SU-DHL-6 (cell line): ENCODE results near the gene NAE1.

Experiments
- H2AFZ ChIP-seq: fragments of 200-600 bp; sonication (generic); 2 replicates; pipeline ENCODE4 v1.6.1; 2014; ENCODE audit warnings: low read depth, mild to moderate bottlenecking, moderate library complexity, mixed read lengths, antibody characterized with exemption, low read length; ENCODE audit not compliant: severe bottlenecking
- H3F3A ChIP-seq: fragments of 200-600 bp; shearing (Covaris generic); 2 replicates; pipeline ENCODE4 v1.6.0; 2016; ENCODE audit warnings: antibody characterized with exemption, mild to moderate bottlenecking; ENCODE audit not compliant: insufficient read depth
- H3K27ac ChIP-seq: fragments of 200-600 bp; sonication (generic); 2 replicates; pipeline ENCODE4 v1.5.1; 2016; ENCODE audit warnings: low read depth, mild to moderate bottlenecking, low read length, moderate library complexity, mixed read lengths
- H3K27me3 ChIP-seq: fragments of 200-600 bp; sonication (generic), shearing (Covaris generic); 2 replicates; pipeline ENCODE4 v1.6.0; 2014; ENCODE audit warnings: mild to moderate bottlenecking, low read length
- H3K36me3 ChIP-seq: fragments of 200-600 bp; sonication (generic); 2 replicates; pipeline ENCODE4 v1.6.1; 2014; ENCODE audit warnings: mild to moderate bottlenecking, low read length, mixed read lengths
- H3K4me2 ChIP-seq: fragments of 300-600, 200-600 bp; shearing (Covaris generic), sonication (generic); 2 replicates; pipeline ENCODE4 v1.6.0; 2014; ENCODE audit warnings: low read length, low read depth, mild to moderate bottlenecking; ENCODE audit not compliant: poor library complexity, severe bottlenecking
- H3K4me3 ChIP-seq: fragments of 200-600 bp; sonication (generic); 2 replicates; pipeline ENCODE4 v1.5.1; 2014; ENCODE audit warnings: antibody characterized with exemption, low read length, mild to moderate bottlenecking, mixed read lengths; ENCODE audit not compliant: insufficient read depth, poor library complexity, severe bottlenecking
- H3K79me2 ChIP-seq: fragments of 200-600 bp; sonication (generic); 2 replicates; pipeline ENCODE4 v1.6.1; 2014; ENCODE audit warnings: mild to moderate bottlenecking, low read length, moderate library complexity; ENCODE audit not compliant: insufficient read depth
- H3K9ac ChIP-seq: fragments of 200-600 bp; sonication (generic); 2 replicates; pipeline ENCODE4 v1.7.0; 2014; ENCODE audit warnings: mild to moderate bottlenecking, low read length
- H3K9me2 ChIP-seq: fragments of 200-600 bp; sonication (generic); replicated peaks from 2 replicates; pipeline ENCODE4 v1.6.1; 2014; ENCODE audit warnings: low read length; ENCODE audit not compliant: insufficient read depth
- H3K9me3 ChIP-seq: fragments of 200-600 bp; sonication (generic); 2 replicates; pipeline ENCODE4 v1.6.1; 2014; ENCODE audit warnings: low read length, mixed read lengths; ENCODE audit not compliant: insufficient read depth
- H4K20me1 ChIP-seq: fragments of 200-600 bp; sonication (generic); 2 replicates; pipeline ENCODE4 v1.6.1; 2014; ENCODE audit warnings: low read depth, mild to moderate bottlenecking, antibody characterized with exemption, low read length, moderate library complexity, mixed read lengths
- CTCF ChIP-seq: fragments of 200-600 bp; sonication (generic); IDR thresholded peaks from one replicate; pipeline ENCODE4 v1.5.1; 2017; ENCODE audit warnings: antibody characterized with exemption, mild to moderate bottlenecking, low read length, moderate library complexity; ENCODE audit not compliant: insufficient read depth, poor library complexity, severe bottlenecking
- EZH2phosphoT487 ChIP-seq: fragments of 200-600 bp; sonication (generic), shearing (Covaris generic); conservative IDR thresholded peaks from 2 replicates; pipeline ENCODE4 v1.6.1; 2018; ENCODE audit warnings: mild to moderate bottlenecking, antibody characterized with exemption, low read length, moderate library complexity, mixed read lengths

Gene NAE1

GRCh38 chr16:66849549-66849948 lies 18.8 kb upstream of the NAE1 start:
- no peaks in the 10 kb centered on the region for H3K9me3 ChIP-seq
- H3K36me3 ChIP-seq, result no peaks in the 10 kb centered on the region
- H3K27ac ChIP-seq, result no peak overlapping the region
- no peak overlapping the region for H3K4me2 ChIP-seq
- no peak overlapping the region for H2AFZ ChIP-seq
- H3K9me2 ChIP-seq, result no peaks in the 10 kb centered on the region
- H3K79me2 ChIP-seq, result no peaks in the 10 kb centered on the region
- TF ChIP-seq EZH2phosphoT487 (no peak), CTCF (no peak)
- no peaks in the 10 kb centered on the region for H4K20me1 ChIP-seq
- no peak overlapping the region for H3K9ac ChIP-seq
- H3F3A ChIP-seq, result no peaks in the 10 kb centered on the region
- no peak overlapping the region for H3K4me3 ChIP-seq
- H3K27me3 ChIP-seq, result no peaks in the 10 kb centered on the region

GRCh38 chr16:66849021-66849420 lies 18.2 kb upstream of the NAE1 start:
- Histone ChIP-seq H3K9ac (no peak overlapping the region), H2AFZ (no peak overlapping the region), H3K36me3 (no peaks in the 10 kb centered on the region), H4K20me1 (no peaks in the 10 kb centered on the region), H3K9me3 (no peaks in the 10 kb centered on the region), H3K9me2 (no peaks in the 10 kb centered on the region), H3F3A (no peaks in the 10 kb centered on the region), H3K4me2 (no peak overlapping the region), H3K27me3 (no peaks in the 10 kb centered on the region), H3K79me2 (no peaks in the 10 kb centered on the region), H3K27ac (no peak overlapping the region), H3K4me3 (no peak overlapping the region)
- TF ChIP-seq CTCF (no peak), EZH2phosphoT487 (no peak)

GRCh38 chr16:66848172-66848571 lies 17.4 kb upstream of the NAE1 start:
- TF ChIP-seq CTCF (no peak), EZH2phosphoT487 (no peak)
- Histone ChIP-seq H3K79me2 (no peaks in the 10 kb centered on the region), H3K4me2 (no peak overlapping the region), H3F3A (no peaks in the 10 kb centered on the region), H3K36me3 (no peaks in the 10 kb centered on the region), H3K27me3 (no peaks in the 10 kb centered on the region), H2AFZ (no peak overlapping the region), H3K9ac (no peak overlapping the region), H3K27ac (no peak overlapping the region), H3K9me2 (no peaks in the 10 kb centered on the region), H3K4me3 (no peak overlapping the region), H4K20me1 (no peaks in the 10 kb centered on the region), H3K9me3 (no peaks in the 10 kb centered on the region)
